Measurements from ENCODE around the gene LAPTM5.

Gene LAPTM5

DNA sequence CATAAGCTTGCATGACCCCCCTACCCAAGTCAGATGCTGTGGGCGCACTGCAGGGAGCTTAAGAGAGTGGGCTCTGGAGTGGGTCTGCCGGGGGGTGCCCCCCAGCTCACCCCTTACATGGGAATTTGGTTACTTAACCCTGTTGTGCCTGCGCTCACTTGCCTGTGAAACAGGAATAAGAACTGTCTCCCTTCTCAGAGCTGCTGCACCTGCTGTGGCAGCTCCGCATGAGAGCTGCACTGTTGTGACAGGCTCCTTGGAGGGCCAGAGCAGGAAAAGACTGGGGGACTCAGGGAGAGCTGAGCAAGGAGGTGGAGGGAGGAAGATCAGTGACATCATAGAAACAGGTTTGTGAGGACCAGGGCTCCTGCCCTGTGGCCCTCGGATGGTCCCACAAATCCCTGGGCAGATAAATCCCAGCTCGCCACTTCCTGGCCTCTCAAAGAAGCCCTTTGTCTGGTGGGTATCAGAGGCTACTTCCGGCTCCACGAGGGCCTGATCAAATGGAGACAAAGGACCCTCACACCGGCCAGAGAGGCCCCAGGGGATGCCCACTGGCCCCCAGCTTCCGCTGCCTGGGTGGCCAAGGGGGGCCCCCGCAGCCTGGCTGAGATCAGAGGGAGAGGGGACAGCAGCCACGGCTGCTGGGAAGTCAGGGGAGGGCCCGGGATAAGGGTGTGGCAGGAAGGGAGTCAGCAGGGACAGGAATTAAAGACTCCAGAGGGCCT, 28.9 kb upstream of the LAPTM5 start:
- no peak for DNase-seq

DNA sequence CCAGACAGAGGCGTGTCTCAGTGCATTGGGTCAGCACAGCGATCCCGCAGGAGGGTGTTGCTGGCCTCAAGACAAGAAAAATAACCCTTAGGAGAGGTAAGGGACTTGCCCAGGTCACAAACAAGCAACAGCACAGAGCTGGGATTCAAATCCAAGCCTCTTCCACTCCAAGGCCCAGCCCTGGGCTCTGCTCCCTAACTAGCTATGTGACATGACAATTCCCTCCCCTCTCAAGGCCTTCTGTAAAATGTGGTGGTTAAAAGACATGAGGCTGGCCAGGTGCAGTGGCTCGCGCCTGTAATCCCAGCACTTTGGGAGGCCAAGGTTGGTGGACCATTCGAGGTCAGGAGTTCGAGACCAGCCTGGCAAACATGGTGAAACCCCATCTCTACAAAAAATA, 28.1 kb upstream of the LAPTM5 start:
- no peak for DNase-seq

DNA sequence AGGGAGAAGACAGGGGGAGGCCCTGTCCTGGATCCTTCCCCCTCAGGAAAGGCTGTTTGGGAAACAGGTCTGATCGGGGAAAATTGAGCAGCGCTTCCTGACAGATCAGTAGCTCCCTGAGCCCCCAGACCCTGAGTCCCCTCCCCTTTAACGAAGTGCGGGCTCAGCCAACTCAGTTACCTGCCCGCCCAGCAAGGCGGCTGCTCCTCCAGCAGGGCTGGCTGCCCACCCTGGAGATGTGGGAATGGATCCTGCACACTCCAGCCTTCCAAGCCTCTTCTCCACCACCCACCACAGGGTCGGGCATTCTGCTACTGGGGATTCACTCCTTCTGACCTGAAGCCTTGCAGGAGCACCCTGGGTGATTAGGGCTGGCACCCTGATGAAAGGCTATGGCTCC, 27.6 kb upstream of the LAPTM5 start:
- no peak for DNase-seq

DNA sequence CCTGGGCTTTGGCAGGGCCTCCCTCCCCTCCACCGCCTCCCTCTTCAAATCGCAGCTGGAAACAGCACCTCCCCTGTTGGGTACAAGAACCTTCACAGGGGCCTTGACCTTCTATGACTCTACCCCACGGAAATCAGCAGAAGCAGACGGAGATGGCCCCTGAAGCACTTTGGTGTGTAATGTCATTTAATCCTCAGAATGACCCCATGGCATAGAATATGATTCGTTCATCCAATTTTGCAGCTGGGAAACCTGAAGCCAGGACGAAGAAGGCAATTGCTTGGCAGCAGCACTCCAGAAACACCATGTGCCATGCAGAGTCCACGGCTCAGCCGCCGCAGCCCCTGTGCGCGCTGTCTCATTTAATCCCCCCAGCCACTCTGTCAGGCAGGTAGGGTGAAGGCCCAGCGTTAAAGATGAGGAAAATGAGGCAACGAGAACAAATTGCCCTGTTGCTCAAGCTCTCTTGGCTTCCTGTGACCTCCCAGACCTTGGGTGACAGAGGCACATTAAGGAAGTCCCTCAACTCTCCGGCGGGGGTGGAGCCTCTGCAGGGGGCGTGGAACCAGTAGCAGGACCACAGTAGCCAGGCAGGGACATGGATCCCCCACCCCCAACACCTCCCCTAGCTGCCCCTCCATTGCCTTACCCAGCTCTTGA, 25.8 kb upstream of the LAPTM5 start:
- DNase-seq: no peak

DNA sequence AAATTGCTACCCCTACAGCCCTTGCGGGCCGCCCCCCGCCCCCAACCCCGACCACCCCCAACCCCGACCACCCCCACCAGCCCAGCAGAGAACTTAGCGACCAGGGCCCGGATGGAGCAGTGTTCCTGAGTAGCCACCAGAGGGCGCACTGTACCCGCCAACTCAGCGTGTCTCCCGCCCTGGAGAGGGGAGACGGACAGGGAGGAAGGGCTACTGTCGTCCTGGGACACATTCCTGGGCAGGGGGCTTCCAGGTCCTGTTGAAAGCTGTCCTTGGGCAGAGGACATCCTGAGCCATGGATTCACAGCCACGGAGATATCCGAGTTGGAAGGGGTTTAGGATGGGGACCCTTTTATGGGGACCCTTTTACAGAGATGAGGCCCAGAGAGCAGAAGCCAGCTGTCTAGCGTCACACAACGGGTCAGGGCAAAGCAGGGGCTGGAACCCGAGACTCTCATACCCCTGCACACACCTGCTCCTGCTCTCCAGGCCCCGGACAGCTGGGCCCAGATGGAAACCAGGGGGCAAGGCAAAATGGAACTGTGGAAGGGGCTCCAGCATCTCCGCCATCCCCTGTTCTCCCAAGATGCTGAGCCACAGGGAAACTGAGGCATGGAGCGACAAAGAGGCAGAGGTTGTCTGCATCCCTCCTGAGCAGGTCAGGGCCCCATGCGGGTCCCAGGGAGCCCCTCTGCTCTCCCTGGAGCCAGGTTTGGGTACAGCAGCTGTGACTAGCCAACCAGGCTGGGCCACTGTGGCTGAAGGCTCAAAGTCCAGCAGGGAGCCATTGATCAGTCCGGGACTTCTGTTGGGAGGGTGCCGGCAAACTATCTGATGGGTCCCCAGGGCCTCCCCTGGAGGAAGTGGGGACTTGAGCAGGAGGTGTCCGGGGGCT, 25.0 kb upstream of the LAPTM5 start:
- DNase-seq: peak; percentile 75

DNA sequence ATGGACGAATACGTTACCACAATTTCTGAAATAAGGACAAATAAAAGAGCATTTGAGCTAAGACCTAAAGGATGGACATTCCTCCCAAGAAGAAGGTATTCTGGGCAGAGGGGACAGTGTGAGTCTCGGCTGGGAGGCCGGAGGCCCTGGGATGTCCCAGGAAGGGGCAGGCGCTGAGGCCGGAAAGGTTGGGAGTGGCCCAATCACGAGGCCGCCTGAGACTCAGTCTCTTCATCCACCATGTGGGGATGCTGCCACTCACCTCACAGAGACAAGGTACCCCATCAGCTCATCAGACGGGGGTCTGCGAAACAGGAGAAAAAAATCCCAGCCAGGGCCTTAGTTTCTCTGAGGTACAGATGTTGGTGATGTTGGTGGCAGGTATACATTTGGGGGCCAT, 24.3 kb upstream of the LAPTM5 start:
- no peak for DNase-seq

DNA sequence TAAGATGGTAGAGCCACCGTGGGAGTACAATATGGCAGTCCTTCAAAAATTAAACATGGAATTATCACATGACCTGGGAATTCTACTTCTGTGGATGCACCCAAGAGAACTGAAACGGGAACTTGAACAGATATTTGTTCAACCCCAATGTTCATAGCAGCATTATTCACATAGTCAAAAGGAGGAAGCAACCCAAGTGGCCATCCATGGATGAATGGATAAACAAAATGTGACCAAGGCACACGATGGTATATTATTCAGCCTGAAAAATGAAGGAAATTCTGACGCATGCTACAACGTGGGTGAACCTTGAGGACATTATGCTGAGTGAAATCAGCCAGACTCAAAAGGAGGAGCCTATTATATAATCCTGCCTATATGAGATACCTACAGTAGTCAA, 22.8 kb upstream of the LAPTM5 start:
- no peak for DNase-seq

DNA sequence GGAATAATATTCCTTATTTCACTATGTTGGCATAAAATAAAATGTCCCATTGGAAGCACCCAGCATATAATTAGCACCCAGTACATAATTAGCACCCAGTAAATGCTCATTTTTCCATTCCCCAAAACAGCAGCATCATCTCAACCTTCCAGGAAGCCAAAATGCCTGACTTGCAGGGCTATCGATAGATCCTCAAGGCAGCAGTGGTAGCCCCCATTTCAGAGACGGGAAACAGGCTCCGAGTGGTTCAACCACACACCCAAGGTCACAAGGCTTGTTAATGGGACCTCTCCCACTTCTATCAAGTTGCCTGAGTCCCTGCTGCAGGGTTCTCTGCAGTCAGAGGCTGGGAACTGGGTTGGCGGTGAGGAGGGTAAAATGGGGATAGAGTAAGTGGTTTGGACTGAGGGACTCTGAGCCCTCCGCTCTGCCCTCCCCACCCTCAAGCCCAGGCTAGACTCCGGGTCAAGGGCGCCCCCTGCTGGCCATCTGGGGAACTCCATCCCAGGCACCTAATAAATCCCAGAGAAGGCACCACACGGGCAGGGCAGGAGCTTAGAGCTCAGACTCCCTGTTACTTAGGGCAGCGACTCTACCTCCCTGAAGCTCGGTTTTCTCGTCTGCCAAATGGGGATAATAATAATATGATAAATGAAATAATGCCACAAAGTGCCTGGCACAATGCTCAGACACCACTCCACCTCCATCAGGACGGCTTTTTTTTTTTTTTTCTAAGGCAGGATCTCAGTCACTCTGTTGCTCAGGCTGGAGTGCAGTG, 21.9 kb upstream of the LAPTM5 start:
- DNase-seq: peak; percentile 94

DNA sequence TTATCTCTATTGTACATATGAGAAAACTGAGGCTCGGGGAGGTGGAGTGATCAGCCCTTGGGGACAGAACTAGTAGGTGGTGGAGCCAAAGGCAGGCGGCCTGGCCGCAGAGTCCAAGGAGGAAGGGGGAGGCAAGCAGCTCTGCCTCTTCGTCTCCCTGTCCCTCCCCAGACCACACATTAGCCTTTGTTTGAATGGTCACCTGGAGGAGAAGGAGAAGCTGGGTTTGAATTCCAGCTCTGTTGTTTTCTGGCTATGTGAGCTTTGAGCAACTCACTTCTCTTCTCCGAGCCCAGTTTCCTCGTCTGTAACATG, 21.4 kb upstream of the LAPTM5 start:
- no peak for DNase-seq

DNA sequence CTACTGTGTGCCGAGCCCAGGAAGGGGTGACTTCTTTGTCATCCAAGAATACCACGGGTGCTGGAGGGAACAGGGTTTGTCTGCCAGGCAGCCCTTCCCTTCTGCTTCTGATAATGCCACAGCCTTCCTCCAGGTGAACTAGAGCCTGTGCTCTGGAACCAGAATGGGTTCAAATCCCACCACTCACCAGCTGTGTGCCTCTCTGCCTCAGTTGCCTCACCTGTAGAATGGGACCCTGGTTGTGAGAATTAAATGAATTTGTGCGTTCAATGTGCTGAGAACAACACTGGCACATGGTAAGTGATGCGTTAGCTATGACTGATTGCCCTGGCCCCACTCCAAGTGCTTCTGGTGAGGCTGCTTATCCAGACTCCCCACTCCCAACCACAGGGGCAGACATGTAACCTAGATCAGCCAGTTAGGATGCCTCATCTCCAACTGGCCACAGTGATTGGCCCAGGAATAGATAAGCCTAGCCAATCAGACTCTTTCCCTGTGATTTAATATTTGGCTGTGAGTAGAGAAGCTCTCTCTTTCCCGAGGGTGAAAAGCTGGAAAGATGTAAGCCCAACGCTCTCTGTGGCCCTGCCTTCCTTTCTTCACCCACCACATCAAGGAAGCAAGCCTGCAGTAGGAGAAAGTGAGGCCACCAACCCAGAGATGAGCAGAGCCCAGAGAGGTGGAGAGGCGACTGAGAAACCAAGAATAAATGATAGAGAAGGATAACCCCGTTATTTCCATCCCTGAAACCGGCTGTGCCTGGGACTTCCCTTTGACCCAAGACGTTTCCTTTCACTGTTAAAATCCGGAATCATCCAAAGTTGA, 20.8 kb upstream of the LAPTM5 start:
- DNase-seq: peak; percentile 31

DNA sequence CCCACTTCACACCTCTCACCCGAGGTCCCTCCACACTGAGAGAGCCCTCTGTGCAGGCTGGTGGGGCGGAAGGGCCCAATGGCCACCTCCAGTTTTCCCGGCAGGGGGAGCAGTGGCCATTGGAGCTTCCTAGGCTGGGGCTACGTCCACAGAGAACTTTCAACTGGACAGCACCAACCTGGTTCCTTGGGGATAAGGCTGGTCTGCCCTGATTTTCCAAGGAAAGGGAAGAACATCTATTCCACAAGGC, 20.3 kb upstream of the LAPTM5 start:
- DNase-seq: no peak

DNA sequence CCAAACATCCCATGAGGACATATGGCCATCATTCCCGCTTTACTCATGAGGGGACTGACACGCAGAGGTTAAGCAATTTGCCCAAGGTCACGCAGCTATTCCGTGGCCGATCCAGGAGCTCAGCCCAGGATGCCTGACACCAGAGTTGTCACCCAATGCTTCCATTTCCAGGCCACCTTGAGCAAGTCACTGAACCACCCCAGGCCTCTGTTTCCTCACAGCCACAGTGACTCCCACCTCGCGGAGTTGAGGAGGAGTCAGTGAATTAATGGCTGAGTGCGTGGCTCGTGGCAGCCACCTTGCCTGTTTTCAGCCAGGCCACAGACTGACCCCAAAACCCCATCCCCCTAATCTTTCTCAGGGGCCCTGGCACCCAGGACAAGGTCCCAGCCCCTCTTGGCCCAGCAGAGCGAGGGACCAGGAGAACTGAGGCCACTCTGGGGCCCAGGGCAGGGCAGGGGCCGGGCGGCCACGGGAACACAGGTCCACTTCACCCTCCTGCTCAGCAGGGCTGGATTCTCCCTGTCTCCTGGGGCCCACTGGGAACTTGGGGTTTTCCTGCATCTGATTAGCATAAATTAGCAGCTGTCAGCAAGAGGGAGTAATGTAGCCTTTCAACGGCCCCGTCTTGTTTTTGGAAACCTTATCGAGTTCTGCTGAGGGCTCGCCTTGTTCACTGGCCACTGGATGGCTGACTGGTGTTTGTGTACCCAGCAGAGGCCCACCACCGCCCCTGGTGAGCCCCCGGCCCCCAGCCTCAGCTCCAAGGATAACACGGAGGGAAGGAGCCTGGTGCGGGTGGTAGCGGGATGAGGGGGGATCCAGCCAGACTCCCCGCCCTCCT, 19.7 kb upstream of the LAPTM5 start:
- DNase-seq: no peak

DNA sequence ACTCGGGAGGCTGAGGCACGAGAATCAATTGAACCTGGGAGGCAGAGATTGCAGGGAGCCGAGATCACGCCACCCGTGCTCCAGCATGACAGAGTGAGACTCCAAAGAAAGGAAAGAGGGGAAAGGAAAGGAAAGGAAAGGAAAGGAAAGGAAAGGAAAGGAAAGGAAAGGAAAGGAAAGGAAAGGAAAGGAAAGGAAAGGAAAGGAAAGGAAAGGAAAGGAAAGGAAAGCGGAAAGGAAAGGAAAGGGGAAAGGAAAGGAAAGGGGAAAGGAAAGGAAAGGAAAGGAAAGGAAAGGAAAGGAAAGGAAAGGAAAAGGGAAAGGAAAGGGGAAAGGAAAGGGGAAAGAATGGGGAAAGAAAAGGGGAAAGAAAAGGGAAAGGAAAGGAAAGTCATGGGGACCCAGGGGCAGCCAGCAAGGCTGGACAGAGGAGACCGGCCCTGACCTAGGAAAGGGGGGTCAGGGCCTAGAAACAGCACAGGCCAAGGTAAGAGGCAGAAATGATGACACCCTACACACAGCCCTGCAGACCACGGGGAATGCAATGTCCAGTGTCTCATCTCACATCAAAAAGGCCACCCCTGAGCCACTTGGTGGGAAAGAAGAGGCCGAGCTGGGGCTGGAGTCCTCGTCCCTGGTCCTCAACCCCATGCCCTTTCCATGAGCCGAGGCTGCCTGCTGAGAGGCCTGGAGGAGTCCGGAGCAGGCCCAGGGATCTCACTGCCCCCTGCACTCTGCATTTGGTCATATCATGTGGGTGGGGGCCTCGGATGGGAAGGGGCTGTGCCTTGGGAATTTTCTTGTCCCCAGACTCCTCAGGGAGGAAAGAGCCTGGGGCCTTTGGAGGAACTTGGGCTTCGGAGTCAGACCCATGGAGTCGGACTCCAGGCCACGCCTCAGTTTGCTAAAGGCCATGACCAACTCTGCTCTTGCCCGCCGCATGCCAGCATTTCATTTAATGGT, 18.8 kb upstream of the LAPTM5 start:
- no peak for DNase-seq

DNA sequence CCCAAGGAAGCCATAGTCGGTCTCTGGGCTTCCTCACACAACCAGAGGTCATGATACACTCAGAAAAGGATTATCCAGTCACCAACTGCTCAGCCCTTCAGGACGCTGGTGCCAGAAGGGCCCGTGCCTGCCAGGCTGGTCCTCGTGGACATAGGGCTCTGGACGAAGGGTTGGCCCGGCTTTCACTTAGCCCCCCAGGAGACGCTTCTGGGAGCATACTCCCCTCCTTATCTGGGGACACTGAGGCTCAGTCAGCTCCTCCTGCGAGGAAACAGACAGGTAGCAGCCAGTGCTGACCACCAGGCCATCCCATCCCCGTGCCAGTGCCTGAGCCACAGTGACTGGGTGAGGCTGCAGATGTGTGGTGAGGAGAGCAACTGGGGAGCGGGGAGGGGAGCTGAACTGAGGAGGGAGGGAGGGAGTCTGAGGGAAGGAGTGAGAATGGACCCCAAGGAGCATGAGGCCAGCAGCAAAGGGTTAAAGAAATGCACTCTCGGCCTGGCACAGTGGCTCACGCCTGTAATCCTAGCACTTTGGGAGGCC, 17.9 kb upstream of the LAPTM5 start:
- no peak for DNase-seq

DNA sequence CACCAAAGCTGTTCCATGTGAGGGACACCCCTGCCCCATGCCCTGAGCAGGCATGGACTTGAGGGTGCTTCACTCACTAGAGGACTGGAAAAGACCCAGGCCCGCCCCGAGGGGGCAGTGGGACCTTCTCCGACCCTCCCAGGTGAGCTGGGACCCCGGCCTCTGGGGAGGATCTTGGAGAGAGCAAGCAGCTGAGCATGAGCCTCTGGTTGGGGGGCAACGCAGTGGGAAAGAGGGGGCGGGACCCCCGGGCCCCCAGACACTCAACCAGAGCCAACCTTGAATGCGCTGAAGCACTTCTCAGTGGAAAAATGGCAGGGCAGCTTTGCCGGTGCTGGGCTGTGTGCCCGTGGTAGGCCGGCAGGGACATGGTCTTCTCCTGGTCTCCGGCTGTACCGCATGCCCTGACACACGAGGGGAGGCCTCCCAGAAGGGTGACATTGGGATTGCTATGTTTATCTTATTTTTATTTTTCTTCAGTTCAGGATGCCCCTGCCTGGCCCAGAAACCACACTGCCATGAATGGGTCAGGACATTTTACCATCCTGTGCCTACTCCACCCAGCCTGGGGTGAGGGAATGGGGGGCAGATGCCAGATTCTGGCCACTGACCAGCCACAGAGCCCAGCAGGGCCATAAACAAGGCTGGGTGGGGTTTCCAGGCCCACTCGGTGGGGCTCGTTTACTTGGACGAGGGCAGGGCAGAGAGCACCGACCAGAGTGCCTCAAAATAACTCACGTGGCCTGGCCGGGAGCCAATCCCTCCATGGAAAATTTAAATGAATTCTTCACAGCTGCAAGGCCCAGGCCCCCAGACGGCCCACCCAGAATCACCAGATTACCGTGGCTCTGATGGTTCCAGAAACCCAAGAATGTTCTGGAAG, 17.2 kb upstream of the LAPTM5 start:
- no peak for DNase-seq

DNA sequence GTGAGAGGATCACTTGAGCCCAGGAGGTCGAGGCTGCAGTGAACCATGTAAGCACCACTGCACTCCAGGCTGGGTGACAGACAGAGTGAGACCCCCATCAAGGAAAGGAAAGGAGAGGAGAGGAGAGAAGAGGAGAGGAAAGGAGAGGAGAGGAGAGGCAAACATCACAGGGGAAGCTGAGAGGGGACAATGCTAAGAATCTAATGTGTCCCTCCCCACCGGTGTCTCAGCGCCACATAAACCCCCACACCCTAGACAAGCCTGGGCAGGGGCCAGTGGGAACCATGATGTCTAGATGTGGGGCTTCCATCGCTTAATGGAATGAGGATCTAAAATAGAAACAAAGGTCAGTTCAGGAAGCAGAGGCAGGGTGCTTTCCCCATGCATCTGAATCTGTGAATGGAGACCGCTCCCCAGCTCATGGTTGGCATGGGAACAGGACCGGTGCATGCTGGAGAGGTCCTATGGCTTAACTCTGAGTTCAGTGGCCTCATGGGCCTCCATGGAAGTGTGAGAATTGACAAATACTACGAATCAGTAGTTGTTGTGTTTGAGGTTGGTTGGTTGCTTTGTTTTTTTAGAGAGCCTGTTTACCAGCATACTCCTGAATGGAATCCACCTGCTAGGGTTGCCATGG, 16.3 kb upstream of the LAPTM5 start:
- no peak for DNase-seq

DNA sequence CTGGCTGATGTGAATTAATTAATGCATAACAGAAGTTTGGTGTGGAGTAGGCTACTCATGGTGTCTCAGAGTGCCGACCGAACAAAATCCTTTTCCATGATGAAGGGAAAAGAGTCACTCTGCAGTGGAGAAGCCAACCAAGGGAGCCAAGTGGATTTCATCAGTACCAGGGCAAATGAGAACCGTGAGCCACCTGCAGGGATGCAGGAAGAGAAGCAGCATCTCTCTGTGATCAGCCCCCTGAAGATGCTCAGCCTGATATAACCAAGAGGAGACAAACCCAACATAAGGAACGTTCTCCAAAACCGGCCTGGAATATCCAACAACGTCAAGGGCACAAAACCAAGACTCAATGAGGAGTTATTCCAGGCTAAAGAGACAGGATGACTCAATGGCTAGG, 13.4 kb upstream of the LAPTM5 start:
- no peak for DNase-seq

DNA sequence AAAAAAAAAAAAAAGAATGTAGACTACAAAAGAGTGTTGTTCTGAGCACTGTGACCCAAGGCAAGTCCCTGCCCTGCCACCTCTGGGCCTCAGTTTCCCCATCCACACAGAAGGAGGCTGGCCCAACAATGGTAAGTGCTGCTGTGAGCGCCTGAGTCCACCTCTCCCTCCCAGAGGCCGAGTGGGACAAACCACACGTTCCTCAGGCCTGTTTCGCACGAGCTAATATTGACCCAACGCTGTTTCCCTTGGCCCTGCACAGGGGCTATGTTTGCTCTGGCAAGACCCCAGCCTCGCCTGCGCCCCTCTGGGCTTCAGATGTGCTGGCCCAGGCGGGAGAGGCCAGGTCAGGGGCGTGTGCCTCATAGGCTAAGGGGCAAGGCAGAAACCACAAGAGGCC, 12.6 kb upstream of the LAPTM5 start:
- DNase-seq: no peak

Data from stimulated activated CD4-positive, alpha-beta T cell treated with anti-CD3 and anti-CD28 coated beads, Interleukin-4, amount 100 ng/mL, for 24 hours (primary cell).